Caco-2 (cell line): Measurements from ENCODE around the gene LSMEM2. TPM values are rescaled to one million over a fixed set of nuclear protein-coding genes. Genes with fewer than 3 reads are reported as not detected.

Source experiments
- BruUV-seq: library from RNA; stranded (reverse); fragments of 400-500 nt; replicated peaks from 2 replicates; lab custom pipeline; 2021; lab: Mats Ljungman, UMichigan
- CTCF ChIA-PET: fragments of 300-600 bp; sonication (Branson Sonifier 250); formaldehyde crosslinking; loops from one replicate; lab custom pipeline; 2022; ENCODE audit warnings: antibody characterized with exemption; lab: Charles Lee
- POLR2A ChIA-PET: fragments of 300-600 bp; sonication (Branson Sonifier 250); formaldehyde crosslinking; loops from one replicate; lab custom pipeline; 2022; ENCODE audit warnings: antibody characterized with exemption; lab: Charles Lee
- DNase-seq, 2 experiments: peaks; one replicate each; pipeline versions ENCODE4 v3.0.0 to v3.0.0-alpha.2; 2020 to 2022
- H3K27me3 ChIP-seq: replicated peaks from 2 replicates; pipeline ENCODE4 v1.6.0; 2011; ENCODE audit warnings: low read length; ENCODE audit not compliant: control insufficient read depth, insufficient read depth
- H3K36me3 ChIP-seq: 2 replicates; pipeline ENCODE4 v1.5.1; 2011; ENCODE audit warnings: low read length; ENCODE audit not compliant: control insufficient read depth, insufficient read depth
- H3K4me1 ChIP-seq: fragments of 250-450 bp; sonication (Bioruptor Pico); 2 replicates; pipeline ENCODE4 v1.5.1; 2020; ENCODE audit warnings: mild to moderate bottlenecking
- H3K4me3 ChIP-seq: 2 replicates; pipeline ENCODE4 v1.5.1; 2011; ENCODE audit warnings: low read depth, mild to moderate bottlenecking, control low read depth, low read length
- H3K9me3 ChIP-seq: fragments of 250-450 bp; sonication (Bioruptor Pico); 2 replicates; pipeline ENCODE4 v1.5.1; 2020; ENCODE audit warnings: mild to moderate bottlenecking, moderate library complexity
- H3K27ac Mint-ChIP-seq: one replicate; pipeline ENCODE4 v1.8.0; 2022; ENCODE audit warnings: mixed read lengths; ENCODE audit not compliant: unreplicated experiment
- H3K27me3 Mint-ChIP-seq: one replicate; pipeline ENCODE4 v1.8.0; 2022; ENCODE audit warnings: mixed read lengths; ENCODE audit not compliant: insufficient read depth, unreplicated experiment
- H3K36me3 Mint-ChIP-seq: one replicate; pipeline ENCODE4 v1.8.0; 2022; ENCODE audit warnings: mild to moderate bottlenecking, mixed read lengths; ENCODE audit not compliant: insufficient read depth, unreplicated experiment
- H3K4me1 Mint-ChIP-seq: one replicate; pipeline ENCODE4 v1.8.0; 2022; ENCODE audit warnings: low read depth, mixed read lengths; ENCODE audit not compliant: unreplicated experiment
- H3K4me3 Mint-ChIP-seq: one replicate; pipeline ENCODE4 v1.8.0; 2022; ENCODE audit warnings: mild to moderate bottlenecking, moderate library complexity, mixed read lengths; ENCODE audit not compliant: unreplicated experiment
- H3K9me3 Mint-ChIP-seq: one replicate; pipeline ENCODE4 v1.8.0; 2022; ENCODE audit warnings: mixed read lengths; ENCODE audit not compliant: unreplicated experiment
- CTCF ChIP-seq, 2 experiments: fragments of 200-600 bp in 1 of 2; IDR thresholded peaks; 1 replicate in 1 of 2; 2 replicates in 1 of 2; pipeline versions ENCODE4 v1.5.1 to v1.8.0; 2011 to 2022; ENCODE audit warnings: antibody characterized with exemption in 1 of 2, control low read depth in 1 of 2, inconsistent platforms in 1 of 2, low read depth in 1 of 2, low read length in 1 of 2, mild to moderate bottlenecking in 1 of 2, moderate library complexity in 1 of 2; ENCODE audit not compliant: insufficient read depth in 1 of 2, severe bottlenecking in 1 of 2, unreplicated experiment in 1 of 2
- intact Hi-C: fragments of 100-400 bp; cut with micrococcal nuclease; formaldehyde crosslinking; loops from one replicate; pipeline ENCODE4 v1.10.0; 2022; ENCODE audit not compliant: unreplicated experiment
- total RNA-seq: library from RNA; stranded (reverse); gene quantifications from 2 replicates; pipeline ENCODE4 v1.2.3, GENCODE V29; 2022

LSMEM2 gene
- total RNA-seq, 1 experiment from 2014 or later, result not detected

GRCh38 chr3:50251220-50251619 lies 27.7 kb upstream of the LSMEM2 start:
- no peak for DNase-seq
- no peak overlapping the region for H3K4me3 ChIP-seq
- no peaks in the 10 kb centered on the region for H3K27me3 ChIP-seq
- intact Hi-C loops, result no loop called here
- no TSS peak for BruUV-seq
- no peaks in the 10 kb centered on the region for H3K9me3 ChIP-seq
- ChIA-PET CTCF (no interaction called here), POLR2A (no interaction called here)
- Mint-ChIP-seq H3K9me3 (no peaks in the 10 kb centered on the region), H3K4me1 (no peaks in the 10 kb centered on the region), H3K36me3 (peaks cover 12% of the 10 kb centered on the region), H3K27ac (no peak overlapping the region), H3K4me3 (no peak overlapping the region), H3K27me3 (no peaks in the 10 kb centered on the region)
- H3K36me3 ChIP-seq, result peaks cover under 1% of the 10 kb centered on the region
- peaks cover 2% of the 10 kb centered on the region; the same call in 1 of the 2 replicates for H3K4me1 ChIP-seq
- TF ChIP-seq CTCF (IDR thresholded peaks at IDR 0.05; ENCODE audit: insufficient read depth in 1 of 2, low read depth in 1 of 2, low read length in 1 of 2, severe bottlenecking in 1 of 2, unreplicated experiment in 1 of 2), result no peak

GRCh38 chr3:50254577-50255250 lies 24.2 kb upstream of the LSMEM2 start:
- Histone ChIP-seq H3K9me3 (no peaks in the 10 kb centered on the region), H3K4me1 (peaks cover 2% of the 10 kb centered on the region), H3K27me3 (no peaks in the 10 kb centered on the region), H3K4me3 (no peak overlapping the region), H3K36me3 (peaks cover 5% of the 10 kb centered on the region)
- CTCF ChIA-PET, result interaction anchor here (1.9 kb wide), 1 partner anchor 8 kb away, joined by 5 read pairs; no protein-coding TSS in a partner anchor
- POLR2A ChIA-PET, result no interaction called here
- intact Hi-C loops, result no loop called here
- no peak overlapping the region for H3K27ac Mint-ChIP-seq
- no peaks in the 10 kb centered on the region for H3K9me3 Mint-ChIP-seq
- H3K27me3 Mint-ChIP-seq, result no peaks in the 10 kb centered on the region
- H3K4me3 Mint-ChIP-seq, result no peak overlapping the region
- H3K4me1 Mint-ChIP-seq, result no peaks in the 10 kb centered on the region
- no TSS peak for BruUV-seq
- no peak for TF ChIP-seq CTCF (IDR thresholded peaks at IDR 0.05; ENCODE audit: insufficient read depth in 1 of 2, low read depth in 1 of 2, low read length in 1 of 2, severe bottlenecking in 1 of 2, unreplicated experiment in 1 of 2)
- no peak for DNase-seq
- peaks cover 25% of the 10 kb centered on the region for H3K36me3 Mint-ChIP-seq

GRCh38 chr3:50255251-50255615 lies 23.7 kb upstream of the LSMEM2 start:
- Mint-ChIP-seq H3K9me3 (no peaks in the 10 kb centered on the region), H3K27ac (no peak overlapping the region), H3K27me3 (no peaks in the 10 kb centered on the region), H3K4me3 (no peak overlapping the region), H3K4me1 (no peaks in the 10 kb centered on the region), H3K36me3 (peaks cover 29% of the 10 kb centered on the region)
- no peak for DNase-seq
- intact Hi-C loops, result no loop called here
- Histone ChIP-seq H3K4me3 (no peak overlapping the region), H3K27me3 (no peaks in the 10 kb centered on the region), H3K9me3 (no peaks in the 10 kb centered on the region), H3K4me1 (peaks cover 4% of the 10 kb centered on the region), H3K36me3 (peaks cover 5% of the 10 kb centered on the region)
- BruUV-seq, result no TSS peak
- ChIA-PET CTCF (interaction anchor here (1.9 kb wide), 1 partner anchor 9 kb away, joined by 5 read pairs; no protein-coding TSS in a partner anchor), POLR2A (interaction anchor here (1.1 kb wide), 1 partner anchor 20 kb away, joined by 9 read pairs; the partner anchor contains the start of gene GNAI2)
- TF ChIP-seq CTCF (IDR thresholded peaks at IDR 0.05; ENCODE audit: insufficient read depth in 1 of 2, low read depth in 1 of 2, low read length in 1 of 2, severe bottlenecking in 1 of 2, unreplicated experiment in 1 of 2), result no peak
